GM18870 (cell line): ENCODE results near the gene ARFGEF2.
"Not testable (repeated sequence)": the region's sequence is repeated elsewhere in the genome, so short reads cannot be mapped to it uniquely, and the experiment has no call there.

Experiments
- ATAC-seq: cut with Tn5 transposase; IDR thresholded peaks from one replicate; pipeline ENCODE4 v1.9.1; 2021; ENCODE audit warnings: moderate library complexity; ENCODE audit not compliant: unreplicated experiment

The ARFGEF2 gene

GRCh38 chr20:48990467-48990866 lies 69.0 kb downstream of the ARFGEF2 start:
- no peak for ATAC-seq

- ATAC-seq = no peak
These were observed 74.1 kb downstream of the ARFGEF2 start for GRCh38 chr20:48995589-48995988.

GRCh38 chr20:48999890-49000870 lies 78.7 kb downstream of the ARFGEF2 start:
- no peak for ATAC-seq

GRCh38 chr20:49001741-49002140 lies 80.2 kb downstream of the ARFGEF2 start:
- ATAC-seq = no peak

GRCh38 chr20:49006446-49006980 lies 85.0 kb downstream of the ARFGEF2 start:
- no peak for ATAC-seq

GRCh38 chr20:49009899-49010631 lies 88.6 kb downstream of the ARFGEF2 start:
- ATAC-seq = no peak

- ATAC-seq = no peak
These were observed 102.7 kb downstream of the ARFGEF2 start for GRCh38 chr20:49024220-49024619.

- ATAC-seq = not testable (repeated sequence)
These were observed 106.7 kb downstream of the ARFGEF2 start for GRCh38 chr20:49028177-49028576.

- ATAC-seq = no peak
These were observed 107.2 kb downstream of the ARFGEF2 start for GRCh38 chr20:49028684-49029083.

GRCh38 chr20:49029203-49029602 lies 107.7 kb downstream of the ARFGEF2 start:
- ATAC-seq = no peak

- no peak for ATAC-seq
These were observed 109.6 kb downstream of the ARFGEF2 start for GRCh38 chr20:49030954-49031619.

GRCh38 chr20:49032455-49032854 lies 110.9 kb downstream of the ARFGEF2 start:
- ATAC-seq = no peak

- no peak for ATAC-seq
These were observed 112.7 kb downstream of the ARFGEF2 start for GRCh38 chr20:49034070-49034732.

GRCh38 chr20:49037962-49038387 lies 116.5 kb downstream of the ARFGEF2 start:
- ATAC-seq = no peak

- no peak for ATAC-seq
These were observed 118.3 kb downstream of the ARFGEF2 start for GRCh38 chr20:49039854-49040253.

- no peak for ATAC-seq
These were observed 121.5 kb downstream of the ARFGEF2 start for GRCh38 chr20:49043000-49043399.

GRCh38 chr20:49045440-49046086 lies 124.1 kb downstream of the ARFGEF2 start:
- peak; percentile 3 for ATAC-seq

GRCh38 chr20:49046087-49046900 lies 124.8 kb downstream of the ARFGEF2 start, which contains the start of gene CSE1L:
CSE1L (plus strand) TSS chr20:49046312; CDS start chr20:49058464, 12,152 bp downstream.
- ATAC-seq = peak; percentile 75

GRCh38 chr20:49052334-49052733 lies 130.8 kb downstream of the ARFGEF2 start:
- ATAC-seq = no peak
